ENCODE measurements around the gene ATP8B4.

DNA sequence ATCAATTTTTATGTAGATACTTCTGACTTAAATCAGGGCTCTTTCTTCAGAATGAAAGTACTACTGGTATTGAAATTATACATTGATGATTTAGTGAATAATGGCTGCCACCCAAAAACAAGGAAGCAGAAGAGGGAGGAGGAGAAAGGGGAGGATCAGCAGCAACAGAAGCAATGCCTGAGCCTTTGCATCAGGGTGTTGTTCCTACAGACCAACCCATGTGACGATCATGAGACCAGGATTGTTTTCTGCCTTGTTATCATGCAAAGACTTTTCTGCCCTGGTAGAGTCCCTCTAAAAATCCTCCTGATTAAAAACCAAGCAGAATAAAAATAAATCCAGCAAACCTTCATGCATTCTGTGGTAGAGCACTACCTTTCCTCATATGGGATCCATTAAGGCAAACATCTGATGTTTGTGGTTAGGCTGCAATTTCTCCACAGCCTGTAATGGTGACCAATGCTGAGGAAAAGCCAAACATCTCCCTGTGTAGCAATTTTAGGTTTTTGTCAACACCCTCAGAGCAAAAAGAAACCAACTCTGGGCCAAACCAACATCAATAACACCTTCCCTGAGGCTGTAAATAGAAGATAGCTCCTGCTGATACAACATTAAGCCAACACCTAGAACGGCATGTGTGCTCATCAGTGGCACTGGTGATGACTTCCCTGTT lies 191.7 kb downstream of the ATP8B4 start:
- TF ChIP-seq, protein P1, sequence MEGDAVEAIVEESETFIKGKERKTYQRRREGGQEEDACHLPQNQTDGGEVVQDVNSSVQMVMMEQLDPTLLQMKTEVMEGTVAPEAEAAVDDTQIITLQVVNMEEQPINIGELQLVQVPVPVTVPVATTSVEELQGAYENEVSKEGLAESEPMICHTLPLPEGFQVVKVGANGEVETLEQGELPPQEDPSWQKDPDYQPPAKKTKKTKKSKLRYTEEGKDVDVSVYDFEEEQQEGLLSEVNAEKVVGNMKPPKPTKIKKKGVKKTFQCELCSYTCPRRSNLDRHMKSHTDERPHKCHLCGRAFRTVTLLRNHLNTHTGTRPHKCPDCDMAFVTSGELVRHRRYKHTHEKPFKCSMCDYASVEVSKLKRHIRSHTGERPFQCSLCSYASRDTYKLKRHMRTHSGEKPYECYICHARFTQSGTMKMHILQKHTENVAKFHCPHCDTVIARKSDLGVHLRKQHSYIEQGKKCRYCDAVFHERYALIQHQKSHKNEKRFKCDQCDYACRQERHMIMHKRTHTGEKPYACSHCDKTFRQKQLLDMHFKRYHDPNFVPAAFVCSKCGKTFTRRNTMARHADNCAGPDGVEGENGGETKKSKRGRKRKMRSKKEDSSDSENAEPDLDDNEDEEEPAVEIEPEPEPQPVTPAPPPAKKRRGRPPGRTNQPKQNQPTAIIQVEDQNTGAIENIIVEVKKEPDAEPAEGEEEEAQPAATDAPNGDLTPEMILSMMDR (IDR thresholded peaks at IDR 0.05; ENCODE audit: low read depth, low read length): no peak
- TF ChIP-seq, protein P2, sequence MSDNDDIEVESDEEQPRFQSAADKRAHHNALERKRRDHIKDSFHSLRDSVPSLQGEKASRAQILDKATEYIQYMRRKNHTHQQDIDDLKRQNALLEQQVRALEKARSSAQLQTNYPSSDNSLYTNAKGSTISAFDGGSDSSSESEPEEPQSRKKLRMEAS (IDR thresholded peaks at IDR 0.05; ENCODE audit: low read depth, low read length): no peak
- TF ChIP-seq POLR2A (IDR thresholded peaks at IDR 0.05; ENCODE audit: extremely low read depth, insufficient read length) (no peak), MYC (IDR thresholded peaks at IDR 0.05; ENCODE audit: low read depth, low read length) (no peak)

All from NB4 (cell line).